ENCODE data around the gene EIF4G3. TPM values are rescaled to one million over a fixed set of nuclear protein-coding genes. Genes with fewer than 3 reads are reported as not detected.

The EIF4G3 gene
- total RNA-seq, 1 experiment from 2014 or later, result 72.0 TPM

DNA sequence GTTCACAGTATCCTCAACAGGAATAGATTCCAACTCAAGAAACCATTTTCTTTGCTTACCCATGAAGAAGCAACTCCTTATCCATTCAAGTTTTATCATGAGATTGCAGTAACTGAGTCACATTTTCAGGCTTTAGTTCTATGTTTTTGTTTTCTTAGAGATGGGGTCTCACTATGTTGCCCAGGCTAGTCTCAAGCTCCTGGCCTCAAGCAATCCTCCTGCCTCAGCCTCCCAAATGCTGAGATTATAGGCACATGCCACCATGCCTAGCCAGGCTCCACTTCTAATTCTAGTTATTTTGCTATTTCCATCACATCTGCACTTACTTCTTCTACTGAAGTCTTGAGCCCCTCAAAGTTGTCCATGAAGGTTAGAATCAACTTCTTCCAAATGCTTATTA, 246.3 kb downstream of the EIF4G3 start:
- H3K36me3 Mint-ChIP-seq (ENCODE audit: insufficient read depth in 1 of 3, low read depth in 3 of 3), result peaks cover 5 to 19% (median 12%) of the 10 kb centered on the region in 3 experiments; a peak in 6 of 7 replicates
- no peak overlapping the region for H2BK15ac ChIP-seq (ENCODE audit: low read depth, low read length)
- H2BK5ac ChIP-seq (ENCODE audit: insufficient read length, low read length), result no peak overlapping the region
- H3T11ph ChIP-seq (ENCODE audit: low read length), result no peak overlapping the region
- H3K23me2 ChIP-seq (ENCODE audit: insufficient read length, low read depth, low read length, poor library complexity, severe bottlenecking), result no peaks in the 10 kb centered on the region
- no peak overlapping the region for H2BK20ac ChIP-seq (ENCODE audit: low read depth, low read length, poor library complexity, severe bottlenecking)
- H3K27ac Mint-ChIP-seq, result no peak overlapping the region
- H3K18ac ChIP-seq (ENCODE audit: insufficient read length, low read depth, low read length), result no peak overlapping the region
- no peaks in the 10 kb centered on the region for H3K9me3 ChIP-seq (ENCODE audit: control insufficient read depth, low read depth, low read length)
- no peaks in the 10 kb centered on the region for H3K27me3 ChIP-seq (ENCODE audit: insufficient read depth, low read length)
- H3K79me2 ChIP-seq (ENCODE audit: insufficient read depth, low read length), result no peaks in the 10 kb centered on the region
- no peaks in the 10 kb centered on the region for H3K9me3 Mint-ChIP-seq
- H3K27me3 Mint-ChIP-seq (ENCODE audit: low read depth), result no peaks in the 10 kb centered on the region
- no peaks in the 10 kb centered on the region for H4K20me1 ChIP-seq (ENCODE audit: control insufficient read depth, insufficient read depth, insufficient read length)
- H3K14ac ChIP-seq (ENCODE audit: insufficient read depth, low read length), result no peak overlapping the region
- no peak overlapping the region for H2BK120ac ChIP-seq (ENCODE audit: low read depth, low read length, poor library complexity, severe bottlenecking)
- no peak overlapping the region for H4K91ac ChIP-seq (ENCODE audit: insufficient read length, low read depth, low read length)
- TF ChIP-seq, protein P1, sequence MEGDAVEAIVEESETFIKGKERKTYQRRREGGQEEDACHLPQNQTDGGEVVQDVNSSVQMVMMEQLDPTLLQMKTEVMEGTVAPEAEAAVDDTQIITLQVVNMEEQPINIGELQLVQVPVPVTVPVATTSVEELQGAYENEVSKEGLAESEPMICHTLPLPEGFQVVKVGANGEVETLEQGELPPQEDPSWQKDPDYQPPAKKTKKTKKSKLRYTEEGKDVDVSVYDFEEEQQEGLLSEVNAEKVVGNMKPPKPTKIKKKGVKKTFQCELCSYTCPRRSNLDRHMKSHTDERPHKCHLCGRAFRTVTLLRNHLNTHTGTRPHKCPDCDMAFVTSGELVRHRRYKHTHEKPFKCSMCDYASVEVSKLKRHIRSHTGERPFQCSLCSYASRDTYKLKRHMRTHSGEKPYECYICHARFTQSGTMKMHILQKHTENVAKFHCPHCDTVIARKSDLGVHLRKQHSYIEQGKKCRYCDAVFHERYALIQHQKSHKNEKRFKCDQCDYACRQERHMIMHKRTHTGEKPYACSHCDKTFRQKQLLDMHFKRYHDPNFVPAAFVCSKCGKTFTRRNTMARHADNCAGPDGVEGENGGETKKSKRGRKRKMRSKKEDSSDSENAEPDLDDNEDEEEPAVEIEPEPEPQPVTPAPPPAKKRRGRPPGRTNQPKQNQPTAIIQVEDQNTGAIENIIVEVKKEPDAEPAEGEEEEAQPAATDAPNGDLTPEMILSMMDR (conservative IDR thresholded peaks at IDR 0.05), result no peak
- no peak overlapping the region for H2BK12ac ChIP-seq (ENCODE audit: insufficient read length, low read depth, low read length)
- no peak overlapping the region for H4K8ac ChIP-seq (replicated peaks; ENCODE audit: insufficient read length, low read depth, low read length)
- no peak for DNase-seq
- H3K79me1 ChIP-seq (ENCODE audit: insufficient read depth, low read depth, low read length, poor library complexity, severe bottlenecking), result no peaks in the 10 kb centered on the region
- no peak overlapping the region for H2AFZ ChIP-seq (ENCODE audit: low read length)
- no peak overlapping the region for H3K4ac ChIP-seq (ENCODE audit: low read depth, low read length)
- no peak overlapping the region for H2AK5ac ChIP-seq (ENCODE audit: insufficient read length, low read length)
- H3K27ac ChIP-seq (ENCODE audit: insufficient read length, low read depth, low read length), result no peak overlapping the region
- H3K23ac ChIP-seq (ENCODE audit: insufficient read length, low read depth, low read length), result no peak overlapping the region
- no peak overlapping the region for H3K56ac ChIP-seq (ENCODE audit: insufficient read length, low read depth, low read length)
- H3K4me3 Mint-ChIP-seq, result no peak overlapping the region
- H3K4me2 ChIP-seq (ENCODE audit: insufficient read depth, insufficient read length, low read length), result no peak overlapping the region
- no peak overlapping the region for H4K5ac ChIP-seq (ENCODE audit: insufficient read length, low read depth, low read length)
- no peak overlapping the region for H3K9ac ChIP-seq (ENCODE audit: extremely low read depth, insufficient read length, low read length)
- no peaks in the 10 kb centered on the region for H3K4me1 ChIP-seq (ENCODE audit: insufficient read depth, low read length)
- peaks cover 0 to under 1% of the 10 kb centered on the region in 2 experiments; a peak in 1 of 4 replicates for H3K4me1 Mint-ChIP-seq
